ENCODE data around the gene BCAT1.
"Not testable (repeated sequence)": the region's sequence is repeated elsewhere in the genome, so short reads cannot be mapped to it uniquely, and the experiment has no call there.

BCAT1 gene

DNA sequence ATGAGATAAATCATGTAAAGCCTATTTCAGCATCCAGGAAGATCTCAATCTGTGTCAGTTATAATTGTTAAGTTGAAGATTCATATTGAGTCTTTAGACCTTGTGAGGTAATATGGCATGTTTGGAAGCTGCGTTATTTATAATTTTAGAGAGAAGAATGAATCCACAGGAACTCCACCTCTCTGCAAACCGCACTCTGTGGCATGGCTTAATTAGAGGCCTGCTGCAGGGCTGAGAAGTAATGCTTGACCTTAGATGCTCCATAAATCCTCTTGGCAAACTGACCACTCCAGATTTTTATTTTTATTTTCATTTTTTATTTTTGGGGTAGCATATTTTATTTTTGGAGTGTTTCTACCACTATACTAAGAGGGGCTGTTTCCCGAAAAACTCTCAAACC, 28.8 kb downstream of the BCAT1 start:
- Histone ChIP-seq H3K27me3 (ENCODE audit: control insufficient read depth in 1 of 2, insufficient read depth in 2 of 2, low read length in 2 of 2) (no peaks in the 10 kb centered on the region), H3K36me3 (ENCODE audit: insufficient read depth, low read length) (no peaks in the 10 kb centered on the region), H3K27ac (ENCODE audit: low read depth, low read length) (no peak overlapping the region), H3K9me3 (ENCODE audit: low read length) (no peaks in the 10 kb centered on the region), H3K4me3 (ENCODE audit: low read depth in 1 of 2, low read length in 2 of 2) (no peak overlapping the region), H3K9ac (ENCODE audit: low read length) (no peak overlapping the region), H3K4me1 (ENCODE audit: insufficient read depth, low read length) (no peaks in the 10 kb centered on the region)

DNA sequence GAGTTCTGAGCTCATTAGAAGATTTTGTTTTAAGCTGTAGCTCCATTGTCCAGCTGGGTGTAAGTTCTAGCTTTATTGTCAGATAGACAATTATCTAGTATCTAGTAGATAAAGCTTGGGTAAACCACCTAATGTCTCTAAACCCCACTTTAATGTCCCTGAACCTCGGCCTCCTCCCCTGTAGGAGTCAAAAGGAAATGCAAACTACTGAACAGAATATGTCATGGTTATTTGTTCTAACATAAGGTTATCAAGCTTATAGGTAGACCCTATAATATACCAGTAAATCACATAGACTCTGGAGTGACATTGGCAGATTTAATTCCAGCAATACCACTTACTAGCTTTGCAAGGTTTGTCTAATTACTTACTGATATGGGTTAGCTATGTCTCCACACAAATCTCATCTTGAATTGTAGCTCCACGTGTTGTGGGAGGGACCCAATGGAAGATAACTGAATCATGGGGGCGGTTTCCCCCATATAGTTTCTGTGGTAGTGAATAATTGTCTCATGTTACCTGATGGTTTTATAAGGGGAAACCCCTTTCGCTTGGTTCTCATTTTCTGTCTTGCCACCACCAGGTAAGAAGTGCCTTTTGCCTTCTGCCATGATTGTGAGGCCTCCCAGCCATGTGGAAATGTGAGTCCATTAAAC, 29.4 kb downstream of the BCAT1 start:
- no peaks in the 10 kb centered on the region for H3K4me1 ChIP-seq (ENCODE audit: insufficient read depth, low read length)

DNA sequence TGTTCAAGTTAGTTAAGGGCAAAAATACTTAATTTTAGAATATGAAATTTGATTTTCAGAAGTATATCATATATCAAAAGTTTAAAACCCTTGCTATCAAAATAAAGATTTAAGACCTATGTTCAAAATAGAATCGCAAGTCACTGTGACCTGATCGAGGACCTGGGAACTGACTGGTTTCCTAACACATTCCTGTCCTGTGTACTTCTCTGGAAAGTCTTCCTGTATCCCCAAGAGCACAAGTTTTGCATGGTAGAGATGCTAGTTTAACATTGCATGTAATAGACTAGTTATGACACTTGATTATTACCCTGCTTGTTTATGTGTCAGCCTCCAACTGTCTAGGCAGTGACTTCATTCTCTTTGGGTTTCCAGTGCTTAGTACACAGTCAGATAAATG, 30.3 kb downstream of the BCAT1 start:
- Histone ChIP-seq H3K9me3 (ENCODE audit: low read length) (no peaks in the 10 kb centered on the region), H3K36me3 (ENCODE audit: insufficient read depth, low read length) (no peaks in the 10 kb centered on the region), H3K4me1 (ENCODE audit: insufficient read depth, low read length) (no peaks in the 10 kb centered on the region), H3K4me3 (ENCODE audit: low read depth in 1 of 2, low read length in 2 of 2) (no peak overlapping the region), H3K27ac (ENCODE audit: low read depth, low read length) (no peak overlapping the region), H3K9ac (ENCODE audit: low read length) (no peak overlapping the region), H3K27me3 (ENCODE audit: control insufficient read depth in 1 of 2, insufficient read depth in 2 of 2, low read length in 2 of 2) (no peaks in the 10 kb centered on the region)

More for the DNA sequence above, 29.4 kb downstream of the BCAT1 start:
- no peaks in the 10 kb centered on the region for H3K9me3 ChIP-seq (ENCODE audit: low read length)
- no peak overlapping the region for H3K4me3 ChIP-seq (ENCODE audit: low read depth in 1 of 2, low read length in 2 of 2)
- no peaks in the 10 kb centered on the region for H3K36me3 ChIP-seq (ENCODE audit: insufficient read depth, low read length)
- H3K27me3 ChIP-seq (ENCODE audit: control insufficient read depth in 1 of 2, insufficient read depth in 2 of 2, low read length in 2 of 2) = no peaks in the 10 kb centered on the region
- H3K27ac ChIP-seq (ENCODE audit: low read depth, low read length) = no peak overlapping the region
- no peak overlapping the region for H3K9ac ChIP-seq (ENCODE audit: low read length)

DNA sequence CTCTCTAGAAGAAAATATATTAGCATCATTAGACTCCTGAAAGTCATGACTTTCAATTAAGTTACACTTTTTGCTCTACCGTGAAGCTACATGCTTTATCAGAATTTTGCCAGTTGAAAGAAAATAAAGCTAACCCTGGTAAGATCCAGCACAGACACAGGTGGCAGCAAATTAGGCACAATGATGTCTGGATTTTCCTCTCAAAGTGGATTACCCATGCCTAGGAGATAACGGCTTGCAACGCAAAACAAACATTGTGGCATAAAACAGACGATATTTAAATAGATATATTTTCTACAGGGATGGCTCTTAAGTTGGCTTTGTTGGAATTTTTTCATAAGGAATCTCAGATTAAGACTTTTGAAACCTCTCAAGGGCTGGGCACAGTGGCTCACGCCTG, 33.4 kb downstream of the BCAT1 start:
- Histone ChIP-seq H3K4me3 (ENCODE audit: low read depth in 1 of 2, low read length in 2 of 2) (no peak overlapping the region), H3K27me3 (ENCODE audit: control insufficient read depth in 1 of 2, insufficient read depth in 2 of 2, low read length in 2 of 2) (no peaks in the 10 kb centered on the region), H3K9me3 (ENCODE audit: low read length) (no peaks in the 10 kb centered on the region), H3K9ac (ENCODE audit: low read length) (no peak overlapping the region), H3K4me1 (ENCODE audit: insufficient read depth, low read length) (no peaks in the 10 kb centered on the region), H3K36me3 (ENCODE audit: insufficient read depth, low read length) (no peaks in the 10 kb centered on the region), H3K27ac (ENCODE audit: low read depth, low read length) (no peak overlapping the region)

DNA sequence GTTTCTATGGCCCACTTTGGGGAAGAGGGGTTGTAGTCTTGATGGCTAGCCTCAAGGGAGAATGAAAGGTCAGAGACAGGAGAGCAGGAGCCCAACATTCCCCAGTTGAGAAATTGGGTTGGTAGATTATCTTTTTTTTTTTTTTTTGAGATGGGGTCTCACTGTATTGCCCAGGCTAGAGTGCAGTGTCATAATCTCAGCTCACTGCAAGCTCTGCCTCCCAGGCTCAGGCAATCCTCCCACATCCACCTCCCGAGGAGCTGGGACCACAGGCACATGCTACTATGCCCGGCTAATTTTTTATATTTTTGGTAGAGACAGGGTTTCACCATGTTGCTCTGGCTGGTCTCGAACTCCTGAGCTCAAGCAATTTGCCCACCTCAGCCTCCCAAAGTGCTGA, 34.9 kb downstream of the BCAT1 start:
- H3K4me1 ChIP-seq (ENCODE audit: insufficient read depth, low read length) = no peaks in the 10 kb centered on the region
- no peak overlapping the region for H3K4me3 ChIP-seq (ENCODE audit: low read depth in 1 of 2, low read length in 2 of 2)
- H3K9me3 ChIP-seq (ENCODE audit: low read length) = no peaks in the 10 kb centered on the region
- no peak overlapping the region for H3K27ac ChIP-seq (ENCODE audit: low read depth, low read length)
- H3K36me3 ChIP-seq (ENCODE audit: insufficient read depth, low read length) = no peaks in the 10 kb centered on the region
- no peak overlapping the region for H3K9ac ChIP-seq (ENCODE audit: low read length)
- no peaks in the 10 kb centered on the region for H3K27me3 ChIP-seq (ENCODE audit: control insufficient read depth in 1 of 2, insufficient read depth in 2 of 2, low read length in 2 of 2)

DNA sequence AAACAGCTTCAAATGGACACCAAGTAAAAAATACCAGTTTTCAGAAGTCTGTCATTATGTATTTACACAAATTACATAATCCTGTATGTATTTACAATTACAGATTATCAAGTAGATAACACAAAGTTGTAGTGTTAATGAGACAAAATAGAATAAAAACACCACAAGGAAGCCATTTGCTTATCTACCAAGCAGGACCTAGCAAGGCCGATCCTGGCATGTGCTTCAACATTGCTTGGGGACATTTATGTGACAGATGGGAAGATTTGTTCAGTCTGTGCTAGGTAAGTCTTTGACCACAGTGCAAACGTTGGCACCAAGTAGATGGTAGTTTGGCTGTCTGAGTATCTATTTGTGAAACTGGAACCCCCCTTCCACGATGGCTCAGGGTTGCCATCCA, 35.8 kb downstream of the BCAT1 start:
- Histone ChIP-seq H3K9ac (ENCODE audit: low read length) (no peak overlapping the region), H3K4me1 (ENCODE audit: insufficient read depth, low read length) (no peaks in the 10 kb centered on the region), H3K27me3 (ENCODE audit: control insufficient read depth in 1 of 2, insufficient read depth in 2 of 2, low read length in 2 of 2) (no peaks in the 10 kb centered on the region), H3K36me3 (ENCODE audit: insufficient read depth, low read length) (no peaks in the 10 kb centered on the region), H3K9me3 (ENCODE audit: low read length) (no peaks in the 10 kb centered on the region), H3K27ac (ENCODE audit: low read depth, low read length) (no peak overlapping the region), H3K4me3 (ENCODE audit: low read depth in 1 of 2, low read length in 2 of 2) (no peak overlapping the region)

DNA sequence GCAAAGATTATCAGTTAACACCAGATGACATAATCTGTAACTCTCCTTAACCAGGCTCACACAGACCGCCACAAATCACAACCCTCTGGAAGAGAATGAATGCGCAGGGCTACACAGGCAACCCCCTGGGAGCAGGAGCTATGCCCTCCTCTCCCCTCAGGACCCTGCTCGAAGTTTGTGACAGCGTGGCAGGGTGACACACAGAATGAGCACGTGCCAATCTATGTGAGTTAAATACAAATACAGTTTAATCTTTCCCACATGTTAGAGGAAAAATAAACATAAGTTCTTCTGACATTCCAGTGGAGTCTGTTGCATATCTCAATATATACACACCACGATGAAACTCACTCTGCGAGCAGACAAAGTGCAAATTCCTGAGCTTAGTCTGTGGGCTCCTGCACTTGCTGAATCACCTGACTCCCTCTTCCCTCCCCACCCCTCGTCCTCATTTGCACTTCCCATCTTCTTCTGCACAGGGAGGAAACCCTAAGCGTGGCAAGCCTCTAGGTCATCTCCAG, 37.6 kb downstream of the BCAT1 start:
- no peaks in the 10 kb centered on the region for H3K27me3 ChIP-seq (ENCODE audit: control insufficient read depth in 1 of 2, insufficient read depth in 2 of 2, low read length in 2 of 2)
- H3K9me3 ChIP-seq (ENCODE audit: low read length) = no peaks in the 10 kb centered on the region
- no peaks in the 10 kb centered on the region for H3K36me3 ChIP-seq (ENCODE audit: insufficient read depth, low read length)
- no peak overlapping the region for H3K27ac ChIP-seq (ENCODE audit: low read depth, low read length)
- H3K4me1 ChIP-seq (ENCODE audit: insufficient read depth, low read length) = no peaks in the 10 kb centered on the region
- H3K9ac ChIP-seq (ENCODE audit: low read length) = no peak overlapping the region
- no peak overlapping the region for H3K4me3 ChIP-seq (ENCODE audit: low read depth in 1 of 2, low read length in 2 of 2)

DNA sequence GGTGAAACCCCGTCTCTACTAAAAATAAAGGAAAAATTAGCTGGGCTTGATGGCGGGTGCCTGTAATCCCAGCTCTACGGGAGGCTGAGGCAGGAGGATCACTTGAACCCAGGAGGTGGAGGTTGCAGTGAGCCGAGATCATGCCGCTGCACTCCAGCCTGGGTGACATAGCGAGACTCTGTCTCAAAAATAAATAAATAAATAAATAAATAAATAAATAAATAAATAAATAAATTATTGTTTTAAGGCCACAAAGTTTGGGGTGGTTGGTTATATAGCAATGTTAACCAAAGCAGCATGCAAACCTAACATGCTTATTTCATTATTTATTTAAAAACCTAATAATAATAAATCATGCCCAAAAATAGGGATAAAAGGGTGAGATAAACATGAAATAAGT, 38.7 kb downstream of the BCAT1 start:
- H3K4me1 ChIP-seq (ENCODE audit: insufficient read depth, low read length); H3K9ac ChIP-seq (ENCODE audit: low read length); H3K4me3 ChIP-seq (ENCODE audit: low read depth in 1 of 2, low read length in 2 of 2); H3K36me3 ChIP-seq (ENCODE audit: insufficient read depth, low read length); H3K27ac ChIP-seq (ENCODE audit: low read depth, low read length); H3K27me3 ChIP-seq (ENCODE audit: control insufficient read depth in 1 of 2, insufficient read depth in 2 of 2, low read length in 2 of 2); H3K9me3 ChIP-seq (ENCODE audit: low read length): not testable (repeated sequence)

DNA sequence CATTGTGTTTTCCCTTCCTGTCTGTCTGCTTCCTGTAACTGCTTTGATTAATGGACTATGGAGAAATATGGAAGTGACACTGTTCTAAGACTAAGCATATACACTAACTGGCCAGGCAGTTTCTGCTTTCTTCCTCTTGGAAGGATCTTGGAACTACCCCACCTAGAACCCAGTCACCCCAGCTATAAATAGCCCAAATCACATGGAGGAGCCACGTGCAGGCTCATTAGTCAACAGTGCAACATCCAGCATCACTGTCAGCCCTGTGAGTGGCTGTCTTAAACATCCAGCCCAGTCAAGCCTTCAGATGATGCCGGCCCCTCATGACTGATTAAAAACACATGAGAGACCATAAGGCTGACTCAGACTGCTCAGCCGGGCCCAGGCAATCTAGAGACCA, 39.2 kb downstream of the BCAT1 start:
- no peak overlapping the region for H3K27ac ChIP-seq (ENCODE audit: low read depth, low read length)
- H3K4me1 ChIP-seq (ENCODE audit: insufficient read depth, low read length) = no peaks in the 10 kb centered on the region
- H3K9ac ChIP-seq (ENCODE audit: low read length) = no peak overlapping the region
- no peaks in the 10 kb centered on the region for H3K9me3 ChIP-seq (ENCODE audit: low read length)
- no peak overlapping the region for H3K4me3 ChIP-seq (ENCODE audit: low read depth in 1 of 2, low read length in 2 of 2)
- no peaks in the 10 kb centered on the region for H3K36me3 ChIP-seq (ENCODE audit: insufficient read depth, low read length)
- H3K27me3 ChIP-seq (ENCODE audit: control insufficient read depth in 1 of 2, insufficient read depth in 2 of 2, low read length in 2 of 2) = no peaks in the 10 kb centered on the region

DNA sequence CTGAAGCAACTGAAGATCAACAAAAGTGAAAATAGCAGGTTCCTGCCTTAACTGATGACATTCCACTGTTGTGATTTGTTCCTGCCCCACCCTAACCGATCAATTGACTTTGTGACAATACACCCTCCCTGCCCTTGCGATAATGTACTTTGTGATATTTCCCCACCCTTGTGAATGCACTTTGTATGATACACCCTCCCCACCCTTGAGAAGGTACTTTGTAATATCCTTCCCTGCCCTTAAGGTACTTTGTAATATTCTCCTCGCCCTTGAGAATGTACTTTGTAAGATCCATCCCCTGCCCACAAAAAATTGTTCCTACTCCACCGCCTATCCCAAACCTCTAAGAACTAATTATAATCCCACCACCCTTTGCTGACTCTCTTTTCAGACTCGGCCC, 41.4 kb downstream of the BCAT1 start:
- peaks cover 5% of the 10 kb centered on the region for H3K4me1 ChIP-seq (ENCODE audit: insufficient read depth, low read length)
- H3K36me3 ChIP-seq (ENCODE audit: insufficient read depth, low read length) = no peaks in the 10 kb centered on the region
- H3K27me3 ChIP-seq (ENCODE audit: control insufficient read depth in 1 of 2, insufficient read depth in 2 of 2, low read length in 2 of 2) = peaks cover 0 to 4% of the 10 kb centered on the region in 2 donors
- no peak overlapping the region for H3K4me3 ChIP-seq (ENCODE audit: low read depth in 1 of 2, low read length in 2 of 2)
- H3K9me3 ChIP-seq (ENCODE audit: low read length) = no peaks in the 10 kb centered on the region
- H3K27ac ChIP-seq (ENCODE audit: low read depth, low read length) = no peak overlapping the region
- no peak overlapping the region for H3K9ac ChIP-seq (ENCODE audit: low read length)

DNA sequence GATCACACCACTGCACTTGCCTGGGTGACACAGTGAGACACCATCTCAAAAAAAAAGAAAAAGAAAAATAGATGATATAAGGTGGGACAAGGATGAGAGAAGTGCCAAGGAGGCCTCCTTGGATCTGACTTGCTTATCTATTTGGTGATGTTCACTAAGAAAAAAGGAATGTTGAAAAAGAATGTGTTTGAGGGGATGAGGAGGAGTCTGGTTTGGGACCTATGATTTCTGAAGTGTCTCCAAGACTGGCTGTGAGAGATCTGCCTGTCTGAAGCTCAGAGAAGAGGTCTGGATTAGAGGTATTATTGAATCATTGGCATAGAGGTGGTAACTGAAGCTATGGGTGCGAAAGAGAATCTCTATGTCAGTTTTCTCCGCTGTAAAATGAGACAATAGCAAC, 42.8 kb downstream of the BCAT1 start:
- no peaks in the 10 kb centered on the region for H3K9me3 ChIP-seq (ENCODE audit: low read length)

DNA sequence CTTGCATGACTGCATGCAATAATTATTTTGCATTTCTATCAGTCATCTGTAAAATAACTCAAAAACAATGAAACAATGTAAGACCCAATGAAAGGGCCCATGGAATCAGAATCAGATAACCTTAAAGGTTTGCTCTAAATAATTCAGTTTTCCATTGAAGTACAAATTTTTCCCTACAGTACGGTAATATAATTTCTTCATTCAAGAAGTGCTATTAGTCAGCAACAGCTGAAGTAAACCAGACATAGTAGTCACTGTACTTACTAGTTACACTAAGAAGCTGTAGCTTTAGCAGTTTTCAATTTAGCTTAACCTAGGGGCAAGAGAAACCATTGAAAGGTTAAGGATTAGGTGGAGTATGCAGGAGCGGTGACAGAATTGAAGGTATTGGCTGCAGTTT, 43.5 kb downstream of the BCAT1 start:
- no peak overlapping the region for H3K9ac ChIP-seq (ENCODE audit: low read length)
- peaks cover 5% of the 10 kb centered on the region for H3K4me1 ChIP-seq (ENCODE audit: insufficient read depth, low read length)
- no peaks in the 10 kb centered on the region for H3K36me3 ChIP-seq (ENCODE audit: insufficient read depth, low read length)
- peaks cover 0 to 10% of the 10 kb centered on the region in 2 donors for H3K27me3 ChIP-seq (ENCODE audit: control insufficient read depth in 1 of 2, insufficient read depth in 2 of 2, low read length in 2 of 2)
- H3K9me3 ChIP-seq (ENCODE audit: low read length) = no peaks in the 10 kb centered on the region
- no peak overlapping the region for H3K27ac ChIP-seq (ENCODE audit: low read depth, low read length)
- H3K4me3 ChIP-seq (ENCODE audit: low read depth in 1 of 2, low read length in 2 of 2) = no peak overlapping the region

More for the DNA sequence above, 42.8 kb downstream of the BCAT1 start:
- no peak overlapping the region for H3K9ac ChIP-seq (ENCODE audit: low read length)
- peaks cover 5% of the 10 kb centered on the region for H3K4me1 ChIP-seq (ENCODE audit: insufficient read depth, low read length)
- no peak overlapping the region for H3K4me3 ChIP-seq (ENCODE audit: low read depth in 1 of 2, low read length in 2 of 2)
- H3K27ac ChIP-seq (ENCODE audit: low read depth, low read length) = no peak overlapping the region
- peaks cover 0 to 10% of the 10 kb centered on the region in 2 donors for H3K27me3 ChIP-seq (ENCODE audit: control insufficient read depth in 1 of 2, insufficient read depth in 2 of 2, low read length in 2 of 2)
- no peaks in the 10 kb centered on the region for H3K36me3 ChIP-seq (ENCODE audit: insufficient read depth, low read length)
